COLO829 (cell line): ENCODE measurements around the gene STIM1.
"Not testable (repeated sequence)": the region's sequence is repeated elsewhere in the genome, so short reads cannot be mapped to it uniquely, and the experiment has no call there.

ENCODE experiments used
- DNase-seq: peaks from one replicate; pipeline ENCODE4 v3.0.0; 2012; ENCODE audit warnings: low spot score

Gene STIM1

GRCh38 chr11:3885855-3886254, 30.4 kb downstream of the STIM1 start:
- DNase-seq = peak; percentile 69

GRCh38 chr11:3886985-3887384, 31.5 kb downstream of the STIM1 start:
- no peak for DNase-seq

- no peak for DNase-seq
Measured at GRCh38 chr11:3888876-3889275, 33.4 kb downstream of the STIM1 start.

- no peak for DNase-seq
Measured at GRCh38 chr11:3890014-3890413, 34.5 kb downstream of the STIM1 start.

GRCh38 chr11:3890806-3891205, 35.3 kb downstream of the STIM1 start:
- DNase-seq = no peak

- no peak for DNase-seq
Measured at GRCh38 chr11:3891751-3892150, 36.3 kb downstream of the STIM1 start.

GRCh38 chr11:3892156-3892555, 36.7 kb downstream of the STIM1 start:
- no peak for DNase-seq

- DNase-seq = no peak
Measured at GRCh38 chr11:3893311-3893710, 37.8 kb downstream of the STIM1 start.

- no peak for DNase-seq
Measured at GRCh38 chr11:3894128-3894731, 38.8 kb downstream of the STIM1 start.

- DNase-seq = no peak
Measured at GRCh38 chr11:3896644-3897043, 41.2 kb downstream of the STIM1 start.

- DNase-seq = not testable (repeated sequence)
Measured at GRCh38 chr11:3900230-3900629, 44.8 kb downstream of the STIM1 start.

GRCh38 chr11:3901249-3902025, 46.0 kb downstream of the STIM1 start:
- DNase-seq = no peak

- DNase-seq = no peak
Measured at GRCh38 chr11:3902441-3902840, 47.0 kb downstream of the STIM1 start.

GRCh38 chr11:3903207-3903896, 47.9 kb downstream of the STIM1 start:
- no peak for DNase-seq

GRCh38 chr11:3904228-3904627, 48.8 kb downstream of the STIM1 start:
- no peak for DNase-seq

- DNase-seq = peak; percentile 94
Measured at GRCh38 chr11:3905080-3905953, 49.9 kb downstream of the STIM1 start.

- no peak for DNase-seq
Measured at GRCh38 chr11:3906166-3906565, 50.7 kb downstream of the STIM1 start.

GRCh38 chr11:3907590-3907989, 52.1 kb downstream of the STIM1 start:
- no peak for DNase-seq

- no peak for DNase-seq
Measured at GRCh38 chr11:3909901-3910300, 54.4 kb downstream of the STIM1 start.

GRCh38 chr11:3911908-3912505, 56.5 kb downstream of the STIM1 start:
- no peak for DNase-seq

- DNase-seq = no peak
Measured at GRCh38 chr11:3913921-3914320, 58.5 kb downstream of the STIM1 start.

GRCh38 chr11:3914805-3915204, 59.3 kb downstream of the STIM1 start:
- DNase-seq = no peak
